ENCODE results near the gene PLPPR1. TPM values are rescaled to one million over a fixed set of nuclear protein-coding genes. Genes with fewer than 3 reads are reported as not detected.

PLPPR1 gene
- polyA plus RNA-seq, 1 donor from 2014 or later: 157 TPM

DNA sequence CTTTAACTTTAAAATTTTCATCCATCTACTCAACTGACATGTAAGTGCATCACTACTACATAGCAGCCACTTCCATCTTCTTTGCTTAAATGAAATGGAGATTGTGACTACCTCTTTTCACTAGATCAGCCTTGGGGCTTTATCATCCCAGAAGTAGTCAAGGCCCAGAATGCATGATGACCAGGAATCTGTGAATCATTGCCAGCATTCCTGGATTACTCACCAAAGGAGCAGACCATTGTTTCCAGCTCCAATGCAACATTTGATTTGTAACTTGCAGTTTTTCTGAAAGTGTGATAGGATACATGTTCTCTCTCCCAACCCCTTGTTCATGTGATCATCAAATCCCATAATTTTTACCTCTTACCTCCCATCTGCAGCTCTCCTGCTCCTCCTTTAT is 65.1 kb downstream of the PLPPR1 start:
- TF ChIP-seq MXI1 (conservative IDR thresholded peaks at IDR 0.05; ENCODE audit: poor library complexity, severe bottlenecking) (no peak), POLR2AphosphoS5 (IDR thresholded peaks at IDR 0.05) (no peak), SMC3 (conservative IDR thresholded peaks at IDR 0.05; ENCODE audit: poor library complexity) (no peak), EZH2 (IDR thresholded peaks at IDR 0.05; ENCODE audit: borderline replicate concordance, insufficient read depth, low read length, poor library complexity, severe bottlenecking) (no peak)
- Histone ChIP-seq H3K9ac (ENCODE audit: low read length) (no peak overlapping the region), H3K9me3 (ENCODE audit: low read length) (no peaks in the 10 kb centered on the region), H3K27ac (ENCODE audit: low read length) (no peak overlapping the region), H3K36me3 (ENCODE audit: insufficient read depth, low read length) (no peaks in the 10 kb centered on the region), H2AFZ (ENCODE audit: low read depth, low read length) (no peak overlapping the region), H3K27me3 (ENCODE audit: insufficient read depth, low read depth, low read length) (no peaks in the 10 kb centered on the region), H3K4me3 (ENCODE audit: low read length) (no peak overlapping the region), H3F3A (ENCODE audit: insufficient read depth, low read length, poor library complexity, severe bottlenecking) (no peaks in the 10 kb centered on the region), H4K20me1 (ENCODE audit: insufficient read depth) (no peaks in the 10 kb centered on the region), H3K9me2 (ENCODE audit: insufficient read depth, low read length) (no peaks in the 10 kb centered on the region), H3K79me2 (replicated peaks; ENCODE audit: insufficient read depth, low read length) (no peaks in the 10 kb centered on the region), H3K4me2 (ENCODE audit: low read length) (no peak overlapping the region)

- no peaks in the 10 kb centered on the region for H3K79me2 ChIP-seq (replicated peaks; ENCODE audit: insufficient read depth, low read length)
- H3K27me3 ChIP-seq (ENCODE audit: insufficient read depth, low read depth, low read length): no peaks in the 10 kb centered on the region
- H3K4me3 ChIP-seq (ENCODE audit: low read length): no peak overlapping the region
- TF ChIP-seq MXI1 (conservative IDR thresholded peaks at IDR 0.05; ENCODE audit: poor library complexity, severe bottlenecking) (no peak), SMC3 (conservative IDR thresholded peaks at IDR 0.05; ENCODE audit: poor library complexity) (no peak), POLR2AphosphoS5 (IDR thresholded peaks at IDR 0.05) (no peak), RAD21 (conservative IDR thresholded peaks at IDR 0.05) (no peak), EZH2 (IDR thresholded peaks at IDR 0.05; ENCODE audit: borderline replicate concordance, insufficient read depth, low read length, poor library complexity, severe bottlenecking) (no peak), EP300 (conservative IDR thresholded peaks at IDR 0.05; ENCODE audit: poor library complexity, severe bottlenecking) (no peak), TAF1 (IDR thresholded peaks at IDR 0.05; ENCODE audit: low read depth) (no peak)
- TF ChIP-seq, protein P1, sequence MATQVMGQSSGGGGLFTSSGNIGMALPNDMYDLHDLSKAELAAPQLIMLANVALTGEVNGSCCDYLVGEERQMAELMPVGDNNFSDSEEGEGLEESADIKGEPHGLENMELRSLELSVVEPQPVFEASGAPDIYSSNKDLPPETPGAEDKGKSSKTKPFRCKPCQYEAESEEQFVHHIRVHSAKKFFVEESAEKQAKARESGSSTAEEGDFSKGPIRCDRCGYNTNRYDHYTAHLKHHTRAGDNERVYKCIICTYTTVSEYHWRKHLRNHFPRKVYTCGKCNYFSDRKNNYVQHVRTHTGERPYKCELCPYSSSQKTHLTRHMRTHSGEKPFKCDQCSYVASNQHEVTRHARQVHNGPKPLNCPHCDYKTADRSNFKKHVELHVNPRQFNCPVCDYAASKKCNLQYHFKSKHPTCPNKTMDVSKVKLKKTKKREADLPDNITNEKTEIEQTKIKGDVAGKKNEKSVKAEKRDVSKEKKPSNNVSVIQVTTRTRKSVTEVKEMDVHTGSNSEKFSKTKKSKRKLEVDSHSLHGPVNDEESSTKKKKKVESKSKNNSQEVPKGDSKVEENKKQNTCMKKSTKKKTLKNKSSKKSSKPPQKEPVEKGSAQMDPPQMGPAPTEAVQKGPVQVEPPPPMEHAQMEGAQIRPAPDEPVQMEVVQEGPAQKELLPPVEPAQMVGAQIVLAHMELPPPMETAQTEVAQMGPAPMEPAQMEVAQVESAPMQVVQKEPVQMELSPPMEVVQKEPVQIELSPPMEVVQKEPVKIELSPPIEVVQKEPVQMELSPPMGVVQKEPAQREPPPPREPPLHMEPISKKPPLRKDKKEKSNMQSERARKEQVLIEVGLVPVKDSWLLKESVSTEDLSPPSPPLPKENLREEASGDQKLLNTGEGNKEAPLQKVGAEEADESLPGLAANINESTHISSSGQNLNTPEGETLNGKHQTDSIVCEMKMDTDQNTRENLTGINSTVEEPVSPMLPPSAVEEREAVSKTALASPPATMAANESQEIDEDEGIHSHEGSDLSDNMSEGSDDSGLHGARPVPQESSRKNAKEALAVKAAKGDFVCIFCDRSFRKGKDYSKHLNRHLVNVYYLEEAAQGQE (IDR thresholded peaks at IDR 0.05; ENCODE audit: borderline replicate concordance): no peak
- TF ChIP-seq, protein P2, sequence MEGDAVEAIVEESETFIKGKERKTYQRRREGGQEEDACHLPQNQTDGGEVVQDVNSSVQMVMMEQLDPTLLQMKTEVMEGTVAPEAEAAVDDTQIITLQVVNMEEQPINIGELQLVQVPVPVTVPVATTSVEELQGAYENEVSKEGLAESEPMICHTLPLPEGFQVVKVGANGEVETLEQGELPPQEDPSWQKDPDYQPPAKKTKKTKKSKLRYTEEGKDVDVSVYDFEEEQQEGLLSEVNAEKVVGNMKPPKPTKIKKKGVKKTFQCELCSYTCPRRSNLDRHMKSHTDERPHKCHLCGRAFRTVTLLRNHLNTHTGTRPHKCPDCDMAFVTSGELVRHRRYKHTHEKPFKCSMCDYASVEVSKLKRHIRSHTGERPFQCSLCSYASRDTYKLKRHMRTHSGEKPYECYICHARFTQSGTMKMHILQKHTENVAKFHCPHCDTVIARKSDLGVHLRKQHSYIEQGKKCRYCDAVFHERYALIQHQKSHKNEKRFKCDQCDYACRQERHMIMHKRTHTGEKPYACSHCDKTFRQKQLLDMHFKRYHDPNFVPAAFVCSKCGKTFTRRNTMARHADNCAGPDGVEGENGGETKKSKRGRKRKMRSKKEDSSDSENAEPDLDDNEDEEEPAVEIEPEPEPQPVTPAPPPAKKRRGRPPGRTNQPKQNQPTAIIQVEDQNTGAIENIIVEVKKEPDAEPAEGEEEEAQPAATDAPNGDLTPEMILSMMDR (IDR thresholded peaks at IDR 0.05; ENCODE audit: poor library complexity, severe bottlenecking): no peak
- H3K9me2 ChIP-seq (ENCODE audit: insufficient read depth, low read length): no peaks in the 10 kb centered on the region
- H2AFZ ChIP-seq (ENCODE audit: low read depth, low read length): no peak overlapping the region
- no peak overlapping the region for H3K4me2 ChIP-seq (ENCODE audit: low read length)
- no peak overlapping the region for H3K27ac ChIP-seq (ENCODE audit: low read length)
- H3K9ac ChIP-seq (ENCODE audit: low read length): no peak overlapping the region
- H3K36me3 ChIP-seq (ENCODE audit: insufficient read depth, low read length): no peaks in the 10 kb centered on the region
- H3F3A ChIP-seq (ENCODE audit: insufficient read depth, low read length, poor library complexity, severe bottlenecking): no peaks in the 10 kb centered on the region
- no peaks in the 10 kb centered on the region for H4K20me1 ChIP-seq (ENCODE audit: insufficient read depth)
- no peaks in the 10 kb centered on the region for H3K9me3 ChIP-seq (ENCODE audit: low read length)
These were observed 66.2 kb downstream of the PLPPR1 start for GRCh38 chr9:101094686-101095085.

Data from neural cell (in vitro differentiated cells).